ENCODE measurements around the gene PXDC1. TPM values are rescaled to one million over a fixed set of nuclear protein-coding genes. Genes with fewer than 3 reads are reported as not detected.

The PXDC1 gene
- total RNA-seq, 4 donors from 2014 or later = 111 to 232 (median 165) TPM

DNA sequence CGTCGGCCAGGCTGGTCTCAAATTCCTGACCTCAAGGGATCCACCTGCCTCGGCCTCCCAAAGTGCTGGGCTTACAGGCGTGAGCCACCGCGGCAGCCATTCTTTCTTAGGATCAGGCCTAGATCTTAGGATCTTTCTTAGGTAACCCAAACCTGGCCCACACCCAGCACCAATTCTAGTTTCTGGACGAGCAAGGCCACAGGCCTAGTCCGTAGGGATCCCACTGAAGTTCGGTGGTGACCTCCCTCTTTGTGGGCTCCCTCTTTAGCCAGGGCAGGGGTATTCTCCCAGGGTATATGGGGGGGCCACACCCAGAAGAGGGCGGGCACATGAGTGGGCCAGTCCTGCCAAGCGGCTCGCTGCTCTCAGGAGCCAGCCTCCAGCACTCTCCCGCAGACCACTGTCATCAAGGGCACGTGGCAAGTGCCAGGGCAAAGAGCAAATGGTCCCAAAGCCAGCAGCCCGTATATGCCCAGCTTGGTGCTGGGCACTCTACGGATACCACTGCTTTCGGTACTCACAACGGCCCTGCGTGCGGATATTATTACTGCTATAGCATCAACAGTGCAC is 6.5 kb downstream of the PXDC1 start:
- intact Hi-C loops (cut with DNase I) = loop anchor here (5.0 kb wide), 2 partner anchors 102 to 142 kb away; partner anchors contain the start of gene FAM50B
- no peak overlapping the region for H3K4me3 ChIP-seq
- TF ChIP-seq CTCF (IDR thresholded peaks at IDR 0.05) (no peak), EP300 (IDR thresholded peaks at IDR 0.05) (no peak), POLR2AphosphoS5 (IDR thresholded peaks at IDR 0.05) (no peak), POLR2A (IDR thresholded peaks at IDR 0.05; ENCODE audit: low read depth) (no peak)
- no peaks in the 10 kb centered on the region for H3K9me3 ChIP-seq
- WGBS = 93% methylated on average over 8 of the region's 20 CpGs
- no peak for DNase-seq (ENCODE audit: extremely low spot score)
- peaks cover 94 to 100% (median 100%) of the 10 kb centered on the region in 4 donors for H3K4me1 ChIP-seq
- H3K27ac ChIP-seq (replicated peaks in 1 of 4) = peak overlapping the region; percentile 87 to 99 (median 99)
- peaks cover 0 to 10% (median 0%) of the 10 kb centered on the region in 4 donors for H3K36me3 ChIP-seq
- no peaks in the 10 kb centered on the region for H3K27me3 ChIP-seq

GRCh38 chr6:3744211-3744900 is 7.2 kb downstream of the PXDC1 start:
- TF ChIP-seq EP300 (IDR thresholded peaks at IDR 0.05) (no peak), POLR2A (IDR thresholded peaks at IDR 0.05; ENCODE audit: low read depth) (no peak), CTCF (IDR thresholded peaks at IDR 0.05) (no peak), POLR2AphosphoS5 (IDR thresholded peaks at IDR 0.05) (no peak)
- 76% methylated on average over 11 of the region's 19 CpGs for WGBS
- peaks cover 93 to 100% (median 100%) of the 10 kb centered on the region in 4 donors for H3K4me1 ChIP-seq
- H3K27ac ChIP-seq (replicated peaks in 1 of 4) = peak overlapping the region; percentile 87 to 99 (median 99)
- no peak overlapping the region for H3K4me3 ChIP-seq
- DNase-seq (ENCODE audit: extremely low spot score) = no peak
- peaks cover 0 to 10% (median under 1%) of the 10 kb centered on the region in 4 donors for H3K36me3 ChIP-seq
- intact Hi-C loops (cut with DNase I) = loop anchor here (5.0 kb wide), 2 partner anchors 103 to 143 kb away; partner anchors contain the start of gene FAM50B
- H3K27me3 ChIP-seq = no peaks in the 10 kb centered on the region
- no peaks in the 10 kb centered on the region for H3K9me3 ChIP-seq

DNA sequence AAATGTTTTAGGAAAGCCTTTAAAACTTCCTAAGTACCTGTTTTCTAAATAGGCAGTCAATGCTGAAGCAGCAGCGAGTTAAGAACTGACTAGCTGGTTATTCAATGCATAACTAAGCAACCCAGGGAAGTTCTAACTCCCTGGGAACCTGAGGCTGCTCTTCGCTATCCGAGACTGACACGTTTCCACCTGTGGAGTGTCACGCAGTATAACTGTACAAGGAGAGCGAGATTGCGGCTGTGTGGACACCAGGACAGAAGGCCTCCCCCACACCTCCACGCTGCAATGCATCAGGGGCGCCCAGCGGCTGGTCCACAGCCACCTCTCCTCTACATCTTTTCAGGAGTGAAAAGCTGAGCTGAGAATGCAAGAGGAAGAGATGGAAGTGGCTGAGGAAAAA is 8.0 kb downstream of the PXDC1 start:
- no peak for DNase-seq (ENCODE audit: extremely low spot score)
- intact Hi-C loops (cut with DNase I) = loop anchor here (2.0 to 5.0 kb wide), 4 partner anchors 104 to 247 kb away; partner anchors contain the start of gene FAM50B
- no peak for TF ChIP-seq POLR2A (IDR thresholded peaks at IDR 0.05; ENCODE audit: low read depth)
- TF ChIP-seq EP300 (IDR thresholded peaks at IDR 0.05) = no peak
- TF ChIP-seq CTCF (IDR thresholded peaks at IDR 0.05) = no peak
- TF ChIP-seq POLR2AphosphoS5 (IDR thresholded peaks at IDR 0.05) = no peak
- Histone ChIP-seq H3K36me3 (peaks cover 0 to 13% (median 6%) of the 10 kb centered on the region in 4 donors), H3K27ac (replicated peaks in 1 of 4) (peak overlapping the region; percentile 87 to 99 (median 99)), H3K9me3 (no peaks in the 10 kb centered on the region), H3K27me3 (no peaks in the 10 kb centered on the region), H3K4me3 (peak overlapping the region in 2 of 4 donors; percentile 11 to 30), H3K4me1 (peaks cover 86 to 100% (median 100%) of the 10 kb centered on the region in 4 donors)
- 90% methylated on average over 7 of the region's 10 CpGs for WGBS

DNA sequence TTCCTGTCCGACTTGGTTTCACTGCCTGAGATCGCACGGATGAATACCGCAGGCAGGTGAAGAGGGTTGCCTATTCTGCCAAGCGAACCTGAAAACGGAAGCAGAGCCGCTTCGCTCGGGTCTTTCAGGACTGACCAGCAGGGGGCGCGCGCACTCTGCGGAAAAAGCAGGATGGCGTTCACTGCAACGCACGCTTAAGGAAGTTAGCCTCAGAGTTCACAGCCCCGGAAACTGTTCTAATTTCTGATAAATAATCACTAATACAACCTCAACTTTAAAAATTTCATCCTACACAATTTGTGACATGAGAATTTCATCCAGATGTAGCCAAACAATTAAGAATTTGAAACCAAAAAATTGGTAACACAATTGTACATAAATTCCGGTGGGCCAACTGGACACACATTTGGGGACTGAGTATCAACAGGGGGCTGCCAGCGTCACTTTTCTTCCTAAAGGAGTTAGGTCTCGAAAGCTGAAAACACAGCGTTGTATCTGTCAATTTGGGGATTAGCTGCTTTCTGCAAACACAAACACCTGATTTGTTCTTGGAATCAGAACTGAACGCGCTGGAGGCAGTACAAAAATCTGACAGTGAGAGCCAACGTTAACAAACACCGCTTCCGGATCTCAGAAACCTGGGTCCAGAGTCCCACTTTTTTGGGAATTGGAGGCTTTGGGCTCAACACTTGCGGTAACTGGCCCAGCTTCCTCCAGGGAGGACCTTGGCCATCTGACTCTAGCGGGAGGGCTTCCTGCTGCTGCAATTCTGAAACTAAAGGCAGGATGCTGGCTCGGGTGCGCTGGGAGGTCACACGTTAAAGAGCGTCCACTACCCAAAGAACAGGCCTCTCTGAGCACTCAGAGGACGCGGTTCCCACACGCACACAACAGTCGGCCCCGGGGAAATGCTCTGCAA is 8.8 kb downstream of the PXDC1 start:
- peak overlapping the region; percentile 11 to 40 (median 30) for H3K4me3 ChIP-seq
- intact Hi-C loops (cut with DNase I) = loop anchor here (2.0 to 5.0 kb wide), 4 partner anchors 105 to 248 kb away; partner anchors contain the start of gene FAM50B
- no peaks in the 10 kb centered on the region for H3K9me3 ChIP-seq
- peaks cover 4 to 21% (median 13%) of the 10 kb centered on the region in 4 donors for H3K36me3 ChIP-seq
- TF ChIP-seq CTCF (IDR thresholded peaks at IDR 0.05) (peak; percentile 92 to 99 (median 94)), EP300 (IDR thresholded peaks at IDR 0.05) (peak; percentile 42), POLR2AphosphoS5 (IDR thresholded peaks at IDR 0.05) (peak; percentile 50 to 67), POLR2A (IDR thresholded peaks at IDR 0.05; ENCODE audit: low read depth) (no peak)
- 14% methylated on average over 36 of the region's 37 CpGs for WGBS
- H3K4me1 ChIP-seq = peaks cover 78 to 100% (median 99%) of the 10 kb centered on the region in 4 donors
- peak; percentile 97 for DNase-seq (ENCODE audit: extremely low spot score)
- no peaks in the 10 kb centered on the region for H3K27me3 ChIP-seq
- peak overlapping the region; percentile 87 to 99 (median 99) for H3K27ac ChIP-seq (replicated peaks in 1 of 4)

Data from esophagus muscularis mucosa (tissue), 4 donors.